HepG2 (cell line): ENCODE data around the gene SNAPC4. TPM values are rescaled to one million over a fixed set of nuclear protein-coding genes. Genes with fewer than 3 reads are reported as not detected.

Experiments
- ATAC-seq: fragments of 200-7000 bp; cut with Tn5 transposase; 3 replicates; pipeline ENCODE4 v1.9.1; 2020; ENCODE audit warnings: mild to moderate bottlenecking, moderate library complexity
- BruUV-seq: library from RNA; stranded (reverse); fragments of 400-500 nt; replicated peaks from 2 replicates; lab custom pipeline; 2021; lab: Mats Ljungman, UMichigan
- CTCF ChIA-PET: fragments of 300-600 bp; formaldehyde crosslinking; extraction: SDS; loops from one replicate; lab custom pipeline; 2021; ENCODE audit warnings: low total read pairs, inconsistent platforms, low intra/inter-chr PET ratio; lab: Yijun Ruan, JAX
- POLR2A ChIA-PET: fragments of 350-600 bp; sonication (Branson Sonifier 250); formaldehyde crosslinking; loops from one replicate; lab custom pipeline; 2020; ENCODE audit warnings: antibody characterized with exemption, inconsistent platforms; lab: Yijun Ruan, JAX
- DNase-seq: peaks from one replicate; pipeline ENCODE4 v3.0.0-alpha.2; 2015; ENCODE audit warnings: low spot score
- FAIRE-seq: peaks from 3 replicates; lab custom pipeline; 2011; peaks lifted over from hg19 to GRCh38; lab: Jason Lieb, UNC
- H2AFZ ChIP-seq: one replicate; pipeline ENCODE4 v1.6.1; 2011; ENCODE audit warnings: low read length, inconsistent platforms
- H3K27ac ChIP-seq: fragments of 300-600 bp; 3 replicates; pipeline ENCODE4 v1.8.0; 2011; ENCODE audit warnings: mixed run types, mild to moderate bottlenecking, mixed read lengths, low read length, inconsistent platforms; ENCODE audit not compliant: insufficient read depth; ENCODE audit errors: extremely low read length
- H3K27me3 ChIP-seq, 2 experiments: fragments of 200-600 bp in 1 of 2; 2 replicates in 1 of 2; 3 replicates in 1 of 2; pipeline versions ENCODE4 v1.6.0 to v1.8.0; 2011; ENCODE audit warnings: low read length in 2 of 2, mild to moderate bottlenecking in 2 of 2, moderate library complexity in 2 of 2, inconsistent platforms in 1 of 2; ENCODE audit not compliant: insufficient read depth in 2 of 2, control insufficient read depth in 1 of 2
- H3K36me3 ChIP-seq, 2 experiments: fragments of 200-600 bp in 1 of 2; replicated peaks in 1 of 2; 2 replicates in 1 of 2; 3 replicates in 1 of 2; pipeline versions ENCODE4 v1.5.1 to v1.8.0; 2011; ENCODE audit warnings: low read length in 2 of 2, inconsistent platforms in 1 of 2; ENCODE audit not compliant: insufficient read depth in 2 of 2, control insufficient read depth in 1 of 2
- H3K4me1 ChIP-seq: 2 replicates; pipeline ENCODE4 v1.5.1; 2012; ENCODE audit warnings: low read length, inconsistent platforms; ENCODE audit not compliant: insufficient read depth
- H3K4me2 ChIP-seq: 2 replicates; pipeline ENCODE4 v1.6.0; 2011; ENCODE audit warnings: low read depth, low read length, inconsistent platforms
- H3K4me3 ChIP-seq, 3 experiments: fragments of 200-600 bp in 1 of 3; sonication (generic), shearing (Covaris generic) in 1 of 3; replicated peaks in 1 of 3; 2 replicates each; pipeline ENCODE4 v1.5.1; 2011 to 2016; ENCODE audit warnings: low read length in 3 of 3, inconsistent platforms in 2 of 3, low read depth in 2 of 3, mild to moderate bottlenecking in 2 of 3, control low read depth in 1 of 3, mixed read lengths in 1 of 3; ENCODE audit not compliant: insufficient read depth in 1 of 3
- H3K79me2 ChIP-seq: one replicate; pipeline ENCODE4 v1.6.1; 2011; ENCODE audit warnings: low read length, inconsistent platforms; ENCODE audit not compliant: insufficient read depth
- H3K9ac ChIP-seq: 2 replicates; pipeline ENCODE4 v1.6.0; 2011; ENCODE audit warnings: mild to moderate bottlenecking, low read depth, low read length, inconsistent platforms; ENCODE audit not compliant: insufficient read depth
- H3K9me3 ChIP-seq: 2 replicates; pipeline ENCODE4 v1.5.1; 2012; ENCODE audit warnings: mild to moderate bottlenecking, low read length
- H4K20me1 ChIP-seq: 2 replicates; pipeline ENCODE4 v1.6.0; 2011; ENCODE audit warnings: inconsistent platforms, mild to moderate bottlenecking, low read length, moderate library complexity; ENCODE audit not compliant: insufficient read depth
- AGO2 ChIP-seq: fragments of 200-400 bp; formaldehyde crosslinking; optimal IDR thresholded peaks from 2 replicates; pipeline ENCODE3; 2017; ENCODE audit warnings: mild to moderate bottlenecking, low read depth, low read length, moderate library complexity
- EHMT2 ChIP-seq: fragments of 200-600 bp; sonication (generic); IDR thresholded peaks from 2 replicates; pipeline ENCODE4 v1.7.0; 2017; ENCODE audit warnings: antibody characterized with exemption, low read depth, low read length, borderline replicate concordance
- RBFOX2 ChIP-seq: fragments of 200-400 bp; formaldehyde crosslinking; IDR thresholded peaks from 2 replicates; pipeline ENCODE4 v1.6.1; 2017; ENCODE audit warnings: low read depth, mild to moderate bottlenecking, low read length
- REXO4 ChIP-seq: sonication (generic); formaldehyde crosslinking; IDR thresholded peaks from 2 replicates; pipeline ENCODE4 v1.8.0; 2022; ENCODE audit warnings: missing genetic modification reagents, mild to moderate bottlenecking, borderline replicate concordance
- SKI ChIP-seq: fragments of 450-650 bp; IDR thresholded peaks from one replicate; pipeline ENCODE4 v1.6.1; 2018; ENCODE audit warnings: mild to moderate bottlenecking; ENCODE audit not compliant: partially characterized antibody
- STAT5B ChIP-seq: sonication (generic); formaldehyde crosslinking; IDR thresholded peaks from 2 replicates; pipeline ENCODE4 v1.4.0; 2020; ENCODE audit warnings: missing genetic modification reagents
- ZNF12 ChIP-seq: sonication (generic); formaldehyde crosslinking; IDR thresholded peaks from 2 replicates; pipeline ENCODE4 v1.5.0; 2020; ENCODE audit warnings: missing genetic modification reagents
- WGBS: methylation state at CpG from one replicate; pipeline ENCODE4 v1.1.6; 2017; ENCODE audit warnings: low lambda C conversion rate; 5-methylcytosine and 5-hydroxymethylcytosine counted together
- in situ Hi-C: cut with HindIII; loops from 2 replicates; pipeline ENCODE4 v1.10.0; 2017; ENCODE audit warnings: low pct_unique_long_range_greater_than_20kb; ENCODE audit not compliant: extremely low pct_ligation_motif_present
- intact Hi-C: fragments of 100-400 bp; cut with micrococcal nuclease; formaldehyde crosslinking; loops from one replicate; pipeline ENCODE4 v1.10.0; 2022; ENCODE audit not compliant: unreplicated experiment
- polyA plus RNA-seq, 8 experiments: library from polyadenylated mRNA; depleted of rRNA in 3 of 8; stranded (reverse) in 7 of 8; unstranded in 1 of 8; fragments of >200 nt; fragmentation: Illumina TruSeq in 4 of 8; extraction: Trizol in 4 of 8; gene quantifications; 2 replicates each; pipeline versions ENCODE4 v1.2.1 to v1.2.3, GENCODE V29; 2011 to 2016; ENCODE audit warnings: low read depth in 4 of 8, missing spikeins in 1 of 8, mixed read lengths in 1 of 8; ENCODE audit not compliant: insufficient read depth in 1 of 8
- total RNA-seq, 5 experiments: library from RNA; depleted of rRNA; stranded (reverse); fragments of >200 nt; fragmentation: Illumina TruSeq; extraction: Trizol; gene quantifications; 2 replicates each; pipeline ENCODE4 v1.2.3, GENCODE V29; 2016; ENCODE audit warnings: low read depth in 1 of 5

The SNAPC4 gene
- total and polyA plus RNA-seq, 2 of the 13 experiments (the other 11 are each of a cell fraction or from before 2014, with no cell fraction given): 2.0 to 6.0 TPM

DNA sequence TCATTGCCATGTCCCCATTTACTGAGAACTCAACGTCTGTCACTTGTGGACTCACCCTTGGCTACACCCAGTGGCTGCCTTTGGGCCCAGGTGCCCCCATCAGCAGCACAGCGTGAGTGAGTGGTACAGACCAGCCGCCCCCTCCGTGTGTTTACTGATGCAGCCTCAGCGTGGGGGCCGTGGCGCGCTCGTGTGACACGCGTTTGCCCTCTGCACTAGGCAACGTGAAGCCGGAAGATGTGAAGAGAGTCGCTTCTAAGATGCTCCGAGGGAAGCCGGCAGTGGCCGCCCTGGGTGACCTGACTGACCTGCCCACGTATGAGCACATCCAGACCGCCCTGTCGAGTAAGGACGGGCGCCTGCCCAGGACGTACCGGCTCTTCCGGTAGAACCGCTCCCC is 22.9 kb upstream of the SNAPC4 start:
- Histone ChIP-seq H3K79me2 (no peaks in the 10 kb centered on the region), H3K4me1 (no peaks in the 10 kb centered on the region), H3K36me3 (peaks cover 27 to 53% of the 10 kb centered on the region in 2 experiments; a peak in 4 of 5 replicates), H4K20me1 (no peaks in the 10 kb centered on the region), H3K9me3 (no peaks in the 10 kb centered on the region), H3K27me3 (no peaks in the 10 kb centered on the region), H2AFZ (no peak overlapping the region), H3K27ac (no peak overlapping the region), H3K4me2 (no peak overlapping the region), H3K4me3 (no peak overlapping the region), H3K9ac (no peak overlapping the region)
- in situ Hi-C loops: no loop called here
- ChIA-PET CTCF (no interaction called here), POLR2A (no interaction called here)
- intact Hi-C loops: no loop called here
- ATAC-seq (no peak), DNase-seq (no peak), FAIRE-seq (no peak)
- no TSS peak for BruUV-seq
- TF ChIP-seq ZNF12 (CRISPR knock-in tag): no peak
- TF ChIP-seq EHMT2: no peak
- peak; percentile 3 for TF ChIP-seq AGO2
- no peak for TF ChIP-seq STAT5B (CRISPR knock-in tag)
- TF ChIP-seq SKI: no peak
- 98% methylated on average over 26 of the region's 26 CpGs for WGBS

DNA sequence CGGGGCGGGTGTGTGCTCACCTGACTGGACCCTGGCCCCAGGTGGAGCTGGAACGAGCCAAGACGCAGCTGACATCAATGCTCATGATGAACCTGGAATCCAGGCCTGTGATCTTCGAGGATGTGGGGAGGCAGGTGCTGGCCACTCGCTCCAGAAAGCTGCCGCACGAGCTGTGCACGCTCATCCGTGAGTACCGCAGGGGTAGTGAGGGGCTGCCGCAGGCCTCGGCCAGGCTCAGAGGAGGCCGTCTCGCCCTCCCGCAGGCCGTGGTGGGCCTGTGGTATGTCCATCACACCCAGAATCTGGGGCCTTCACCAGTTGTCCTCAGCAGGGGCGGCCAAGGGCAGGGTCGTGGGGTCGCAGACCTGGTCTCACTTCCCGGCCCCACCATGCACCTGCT is 21.8 kb upstream of the SNAPC4 start:
- intact Hi-C loops (no loop called here), in situ Hi-C loops (no loop called here)
- Histone ChIP-seq H3K4me1 (no peaks in the 10 kb centered on the region), H4K20me1 (no peaks in the 10 kb centered on the region), H2AFZ (no peak overlapping the region), H3K4me2 (no peak overlapping the region), H3K79me2 (no peaks in the 10 kb centered on the region), H3K27me3 (no peaks in the 10 kb centered on the region), H3K36me3 (peaks cover 31 to 62% of the 10 kb centered on the region in 2 experiments), H3K9me3 (no peaks in the 10 kb centered on the region), H3K9ac (no peak overlapping the region), H3K27ac (no peak overlapping the region), H3K4me3 (no peak overlapping the region)
- CTCF ChIA-PET: no interaction called here
- FAIRE-seq: no peak
- TF ChIP-seq AGO2 (peak; percentile 38), REXO4 (CRISPR knock-in tag) (no peak), RBFOX2 (peak; percentile 63)
- POLR2A ChIA-PET: no interaction called here
- 100% methylated on average over 11 of the region's 21 CpGs for WGBS
- no peak for ATAC-seq
- BruUV-seq: no TSS peak
- no peak for DNase-seq
